Measurements from ENCODE around the gene IGF2BP3. TPM values are rescaled to one million over a fixed set of nuclear protein-coding genes. Genes with fewer than 3 reads are reported as not detected.

Gene IGF2BP3
- 7.6 and 8.3 TPM in 2 replicates for total RNA-seq

DNA sequence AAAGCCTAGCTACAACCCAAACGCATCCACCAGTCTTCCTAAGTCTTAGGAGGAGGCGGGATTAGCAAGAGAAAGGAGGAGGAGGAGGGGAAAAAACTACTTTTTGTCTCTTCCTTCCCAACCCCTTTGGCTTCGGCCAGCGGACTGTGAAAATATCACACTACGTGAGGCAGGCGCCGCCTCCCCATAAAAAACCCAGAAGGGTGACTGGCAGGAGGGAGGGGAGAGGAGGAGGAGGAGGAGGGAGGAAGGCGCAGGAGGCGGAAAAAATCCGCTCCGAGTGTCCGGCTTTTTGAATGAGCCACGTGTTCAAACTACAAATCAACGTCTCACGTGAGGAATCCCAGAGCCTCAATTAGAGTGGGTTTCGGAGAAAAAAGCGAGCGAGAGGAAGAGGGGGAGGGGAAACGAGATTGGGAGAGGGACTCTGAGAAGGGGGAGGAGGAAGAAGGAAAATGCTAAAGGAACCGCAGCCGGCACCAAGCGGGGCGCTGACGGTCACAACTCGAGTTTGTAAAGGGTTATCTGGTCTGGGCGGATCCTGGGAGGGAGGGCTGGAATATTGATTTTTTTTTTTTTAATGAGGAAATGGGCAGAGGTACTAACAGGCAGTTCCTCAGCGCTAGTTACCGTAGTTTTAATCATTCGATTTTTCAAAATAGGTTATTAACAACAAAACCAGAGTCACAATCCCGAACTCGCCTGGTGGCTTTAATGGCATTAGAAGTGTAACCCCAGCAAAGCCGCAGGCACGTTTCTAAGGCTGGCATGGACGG lies at the start of gene IGF2BP3:
IGF2BP3 (minus strand) TSS at position 162 of the 776 bp plus-strand sequence. CDS start 381 bp downstream, outside the sequence.

DNA sequence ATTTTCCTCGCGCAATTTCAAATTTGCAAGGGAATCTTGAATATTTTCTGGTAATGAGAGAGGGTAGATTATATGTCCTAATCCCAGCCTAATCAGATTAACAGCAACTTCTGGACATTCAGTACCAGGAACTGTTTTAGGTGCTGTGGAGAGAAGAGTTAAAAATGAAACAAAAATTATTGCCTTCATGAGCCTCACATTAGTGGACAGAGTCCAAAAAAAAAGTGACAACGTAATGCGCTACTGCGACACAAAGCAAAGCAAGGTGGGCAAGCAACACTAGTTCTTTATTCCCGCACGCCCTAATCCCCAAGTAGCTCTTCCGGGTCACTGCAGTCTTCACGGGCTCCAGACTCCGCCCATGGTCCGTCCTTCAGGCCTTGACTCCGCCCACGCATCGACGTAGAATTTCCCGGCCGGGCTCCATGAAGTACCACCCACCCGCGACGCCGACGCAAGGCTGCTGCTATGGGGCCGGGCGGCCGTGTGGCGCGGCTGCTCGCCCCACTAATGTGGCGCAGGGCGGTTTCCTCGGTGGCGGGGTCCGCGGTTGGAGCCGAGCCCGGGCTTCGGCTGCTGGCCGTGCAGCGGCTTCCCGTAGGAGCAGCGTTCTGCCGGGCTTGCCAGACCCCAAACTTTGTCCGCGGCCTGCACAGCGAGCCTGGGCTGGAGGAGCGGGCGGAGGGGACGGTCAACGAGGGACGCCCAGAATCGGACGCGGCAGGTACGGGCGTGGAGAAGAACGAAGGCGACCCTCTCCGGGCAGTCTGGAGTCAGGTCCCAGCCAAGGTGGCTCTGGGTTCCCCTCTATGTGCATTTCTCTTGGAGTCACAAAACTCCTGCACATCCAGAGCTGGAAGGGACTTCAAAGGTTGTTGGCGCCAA lies 171.2 kb downstream of the IGF2BP3 start, which contains the start of gene MALSU1:
MALSU1 (plus strand) TSS at position 455 of the 885 bp plus-strand sequence; CDS start at position 469, 14 bp downstream.

Small RNAs within 50 kb of the gene (small RNA-seq; reads per million reads assigned to genes)
- gene AC079780.1 (not detected), gene RF00019 (not detected), gene RNU7-143P (not detected), gene SNORD65C (0.93 reads per million, percentile 16 among the genes with 10 or more reads in this experiment)

Other genes with a start within 250 kb of the IGF2BP3 start
- gene GPNMB, start 223.7 kb downstream of the IGF2BP3 start, total RNA-seq = 284 and 331 TPM in 2 replicates
- gene MALSU1, start 171.2 kb downstream of the IGF2BP3 start, total RNA-seq = 24.8 and 26.8 TPM in 2 replicates
- 26.9 and 29.8 TPM in 2 replicates for gene TRA2A, start 61.5 kb upstream of the IGF2BP3 start, total RNA-seq
- gene CCDC126, start 126.9 kb upstream of the IGF2BP3 start, total RNA-seq = 11.1 and 12.3 TPM in 2 replicates
- gene FAM221A, start 209.7 kb upstream of the IGF2BP3 start, total RNA-seq = 0.73 and 1.3 TPM in 2 replicates
- under 0.01 TPM in 1 of 2 replicates, not detected in the other for gene STK31, start 239.7 kb upstream of the IGF2BP3 start, total RNA-seq